ENCODE measurements around the gene GKN2. TPM values are rescaled to one million over a fixed set of nuclear protein-coding genes. Genes with fewer than 3 reads are reported as not detected.

GKN2 gene
- not detected in 2 replicates for polyA plus RNA-seq (2014; cell fraction: cytosol; rRNA removed)
- polyA plus RNA-seq (2014; cell fraction: nucleus; rRNA removed) = not detected in 2 replicates

DNA sequence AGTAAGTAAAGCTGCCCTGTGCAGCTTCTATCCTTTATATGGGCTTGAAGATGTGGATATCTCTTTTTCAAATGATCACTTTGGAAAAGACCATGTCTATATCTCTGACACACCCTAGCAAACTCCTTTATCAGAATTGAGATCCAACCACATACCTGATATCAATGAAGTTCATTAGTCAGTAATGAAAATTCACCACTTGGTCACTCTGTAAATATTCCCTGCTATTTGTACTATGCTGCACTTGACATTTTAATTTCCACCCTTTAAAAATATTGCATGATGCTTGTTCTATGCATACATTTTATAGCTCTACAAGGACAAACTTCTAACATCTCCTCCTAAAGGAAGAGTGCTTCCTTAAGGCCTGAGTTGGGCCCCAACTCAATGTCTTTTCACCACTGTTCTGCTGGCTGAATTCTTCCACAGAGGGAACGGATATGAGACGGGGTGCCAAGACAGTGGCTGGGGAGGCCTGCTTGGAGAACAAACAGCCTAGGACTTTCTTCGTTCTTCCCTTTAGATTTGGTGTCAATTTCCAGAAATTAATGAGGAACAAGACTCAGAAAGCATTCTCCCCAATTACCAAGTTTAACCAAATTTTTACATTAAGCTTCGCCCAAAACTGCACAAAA, at the start of gene GKN2:
GKN2 (minus strand) TSS at position 7 of the 635 bp plus-strand sequence. CDS start 32 bp downstream, outside the sequence.
- no peak for DNase-seq (ENCODE audit: low spot score)

- no peak for DNase-seq (ENCODE audit: low spot score)
These were observed 49.2 kb upstream of the GKN2 start for GRCh38 chr2:69001879-69002278.

GRCh38 chr2:68997401-68997800, 44.7 kb upstream of the GKN2 start:
- DNase-seq (ENCODE audit: low spot score) = no peak

- DNase-seq (ENCODE audit: low spot score) = no peak
These were observed 43.2 kb upstream of the GKN2 start for GRCh38 chr2:68995916-68996315.

- no peak for DNase-seq (ENCODE audit: low spot score)
These were observed 42.2 kb upstream of the GKN2 start for GRCh38 chr2:68994864-68995263.

- DNase-seq (ENCODE audit: low spot score) = no peak
These were observed 41.0 kb upstream of the GKN2 start for GRCh38 chr2:68993660-68994059.

DNA sequence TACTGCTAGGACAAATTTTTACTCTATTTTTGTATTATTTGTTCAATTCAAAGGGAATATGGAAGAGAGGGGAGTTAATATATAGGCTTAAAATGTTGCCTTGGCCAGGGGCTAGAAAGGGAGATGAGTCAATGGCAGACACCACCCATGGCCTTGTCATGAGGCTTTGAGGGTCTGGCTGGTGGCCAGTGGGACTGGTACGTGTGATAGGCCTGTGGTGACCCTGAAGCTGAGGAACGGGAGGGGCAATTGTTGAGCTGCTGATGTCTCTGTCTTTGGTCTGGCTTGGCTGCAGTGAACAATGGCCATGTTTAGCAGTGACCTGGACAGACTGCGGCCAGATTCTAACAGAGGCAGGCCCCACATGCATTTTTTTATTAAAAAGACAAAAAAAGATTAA, 40.2 kb upstream of the GKN2 start:
- DNase-seq (ENCODE audit: low spot score) = no peak

DNA sequence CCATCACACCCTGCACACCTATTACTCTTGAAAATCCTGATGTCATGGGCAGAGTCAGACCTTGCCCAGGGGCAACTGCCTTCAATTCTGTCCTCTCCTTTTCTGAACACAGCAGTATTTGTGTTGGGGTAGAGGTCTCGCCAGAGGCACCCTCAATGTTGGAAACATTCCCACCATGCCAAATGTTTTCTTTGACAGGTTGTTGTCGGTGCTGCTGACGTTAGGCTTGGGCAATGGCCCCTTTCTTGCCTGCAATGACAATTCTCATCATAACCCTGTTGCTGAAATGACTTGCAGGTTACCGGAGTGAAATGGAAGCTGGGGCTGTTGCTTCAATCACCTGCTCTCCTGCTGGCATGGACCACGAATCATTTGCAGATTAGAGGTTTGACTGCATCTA, 39.6 kb upstream of the GKN2 start:
- no peak for DNase-seq (ENCODE audit: low spot score)

GRCh38 chr2:68989035-68989434, 36.3 kb upstream of the GKN2 start:
- DNase-seq (ENCODE audit: low spot score) = no peak

DNA sequence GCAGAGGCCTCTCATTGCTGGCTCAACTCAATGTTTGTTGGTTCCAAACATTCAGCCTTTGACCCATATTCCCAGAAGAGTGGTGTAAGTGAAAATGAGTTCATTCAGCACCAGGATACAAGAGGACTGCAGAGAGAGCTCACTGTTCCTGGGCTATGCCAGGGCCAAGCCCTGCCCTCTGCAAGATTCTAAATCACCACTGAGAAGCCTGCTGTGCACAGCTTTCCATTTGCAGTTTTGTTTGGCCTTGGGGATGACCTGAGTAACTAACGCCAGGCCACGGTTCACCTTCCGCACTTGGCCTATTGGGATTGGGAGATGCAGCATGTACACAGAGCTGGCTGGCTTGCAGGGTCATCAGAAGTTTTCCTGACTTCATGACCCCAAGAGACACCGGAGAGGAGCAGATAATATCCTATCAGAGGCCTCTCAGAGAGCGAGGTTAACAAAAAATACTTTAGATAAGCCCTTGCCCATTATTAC, 34.4 kb upstream of the GKN2 start:
- no peak for DNase-seq (ENCODE audit: low spot score)

GRCh38 chr2:68980956-68981355, 28.3 kb upstream of the GKN2 start:
- DNase-seq (ENCODE audit: low spot score) = no peak

- DNase-seq (ENCODE audit: low spot score) = no peak
These were observed 25.4 kb upstream of the GKN2 start for GRCh38 chr2:68978098-68978497.

DNA sequence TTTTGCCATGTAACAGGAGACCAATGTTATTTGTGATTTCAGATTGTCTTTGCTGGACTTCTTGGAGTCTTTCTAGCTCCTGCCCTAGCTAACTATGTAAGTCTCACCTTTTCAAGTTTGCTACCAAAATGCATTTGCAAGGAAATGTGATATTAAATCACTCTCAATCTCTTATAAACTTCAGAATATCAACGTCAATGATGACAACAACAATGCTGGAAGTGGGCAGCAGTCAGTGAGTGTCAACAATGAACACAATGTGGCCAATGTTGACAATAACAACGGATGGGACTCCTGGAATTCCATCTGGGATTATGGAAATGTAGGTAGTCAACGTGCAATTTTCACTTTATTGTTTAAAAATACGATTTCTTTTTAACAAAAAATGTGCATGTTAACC, 24.8 kb upstream of the GKN2 start:
- DNase-seq (ENCODE audit: low spot score) = no peak

GRCh38 chr2:68975844-68976243, 23.2 kb upstream of the GKN2 start:
- no peak for DNase-seq (ENCODE audit: low spot score)

DNA sequence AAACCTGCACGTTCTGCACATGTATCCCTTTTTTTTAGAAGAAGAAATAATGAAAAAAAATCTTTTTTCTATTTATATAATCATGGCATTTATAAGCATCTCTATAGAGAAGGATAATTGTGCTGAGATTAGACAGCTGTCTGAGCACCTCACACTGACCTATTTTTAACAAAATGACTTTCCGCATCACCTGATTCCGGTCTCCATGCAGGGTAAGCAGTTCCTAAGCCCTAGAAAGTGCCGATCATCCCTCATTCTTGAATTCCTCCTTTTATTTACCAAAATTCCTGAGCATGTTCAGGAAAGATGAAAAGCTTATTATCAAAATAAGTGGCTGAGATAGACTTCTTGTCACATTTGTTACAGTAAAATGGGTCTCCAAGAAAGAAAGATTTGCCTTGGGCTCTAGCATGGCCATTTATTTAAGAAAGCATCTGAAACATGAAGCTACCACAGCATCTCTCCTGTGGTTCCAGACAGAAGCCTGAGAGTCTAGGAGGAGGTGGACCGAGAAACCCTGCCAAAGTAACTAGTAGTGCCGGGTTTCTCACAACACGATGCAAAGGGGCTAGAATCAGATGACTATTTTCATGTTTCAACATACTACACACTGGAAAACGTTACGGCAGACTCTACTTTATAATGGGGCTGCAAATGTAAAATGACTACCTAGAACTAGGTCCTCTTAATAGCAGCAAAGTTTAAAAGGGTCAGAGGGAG, 22.4 kb upstream of the GKN2 start:
- no peak for DNase-seq (ENCODE audit: low spot score)

DNA sequence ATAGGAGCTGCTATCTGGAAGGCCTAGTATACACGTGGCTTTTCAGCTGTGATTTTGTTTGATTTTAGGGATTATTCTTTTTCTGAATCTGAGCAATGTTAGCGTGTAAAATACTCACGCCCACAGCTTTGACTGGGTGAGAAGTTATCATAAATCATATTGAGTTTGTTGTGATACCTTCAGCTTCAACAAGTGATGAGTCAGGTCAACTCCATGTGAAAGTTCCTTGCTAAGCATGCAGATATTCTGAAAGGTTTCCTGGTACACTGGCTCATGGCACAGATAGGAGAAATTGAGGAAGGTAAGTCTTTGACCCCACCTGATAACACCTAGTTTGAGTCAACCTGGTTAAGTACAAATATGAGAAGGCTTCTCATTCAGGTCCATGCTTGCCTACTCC, 21.6 kb upstream of the GKN2 start, which contains the start of gene GKN1:
GKN1 (plus strand) TSS at position 386 of the 400 bp plus-strand sequence. CDS start 42 bp downstream, outside the sequence.
- DNase-seq (ENCODE audit: low spot score) = no peak

- no peak for DNase-seq (ENCODE audit: low spot score)
These were observed 19.0 kb upstream of the GKN2 start for GRCh38 chr2:68971591-68972231.

DNA sequence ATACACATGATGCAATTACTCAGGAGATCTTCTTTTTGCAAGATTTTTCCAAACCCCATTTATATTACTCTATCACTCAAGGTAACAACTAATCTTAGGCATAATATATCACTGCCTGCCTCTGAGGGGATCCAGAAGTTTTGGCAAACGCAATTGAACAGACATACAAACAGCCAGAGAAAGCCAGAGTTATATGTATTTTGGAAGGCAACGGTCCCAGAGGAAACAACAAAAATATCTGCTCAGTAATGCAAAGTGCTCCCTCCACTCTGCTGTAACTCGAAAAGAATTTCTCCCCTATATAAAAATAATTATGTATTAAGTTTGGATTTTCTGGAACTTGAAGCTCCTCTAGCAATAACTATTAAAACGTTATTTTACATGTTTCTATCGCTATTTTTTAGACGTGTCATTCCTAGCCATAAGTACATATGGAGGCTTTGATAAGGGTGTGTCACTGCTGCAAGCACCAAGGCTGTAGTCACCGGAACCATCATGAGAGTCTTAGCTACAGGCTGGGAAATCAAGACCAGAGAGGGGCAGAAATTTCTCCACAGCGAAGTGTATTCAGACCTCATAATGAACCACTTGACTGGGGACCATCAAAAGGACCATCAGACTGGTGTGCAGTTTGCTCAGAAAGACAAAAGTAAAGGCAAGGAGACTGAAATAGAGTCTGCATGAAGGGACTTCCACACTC, 18.0 kb upstream of the GKN2 start:
- DNase-seq (ENCODE audit: low spot score) = no peak

DNA sequence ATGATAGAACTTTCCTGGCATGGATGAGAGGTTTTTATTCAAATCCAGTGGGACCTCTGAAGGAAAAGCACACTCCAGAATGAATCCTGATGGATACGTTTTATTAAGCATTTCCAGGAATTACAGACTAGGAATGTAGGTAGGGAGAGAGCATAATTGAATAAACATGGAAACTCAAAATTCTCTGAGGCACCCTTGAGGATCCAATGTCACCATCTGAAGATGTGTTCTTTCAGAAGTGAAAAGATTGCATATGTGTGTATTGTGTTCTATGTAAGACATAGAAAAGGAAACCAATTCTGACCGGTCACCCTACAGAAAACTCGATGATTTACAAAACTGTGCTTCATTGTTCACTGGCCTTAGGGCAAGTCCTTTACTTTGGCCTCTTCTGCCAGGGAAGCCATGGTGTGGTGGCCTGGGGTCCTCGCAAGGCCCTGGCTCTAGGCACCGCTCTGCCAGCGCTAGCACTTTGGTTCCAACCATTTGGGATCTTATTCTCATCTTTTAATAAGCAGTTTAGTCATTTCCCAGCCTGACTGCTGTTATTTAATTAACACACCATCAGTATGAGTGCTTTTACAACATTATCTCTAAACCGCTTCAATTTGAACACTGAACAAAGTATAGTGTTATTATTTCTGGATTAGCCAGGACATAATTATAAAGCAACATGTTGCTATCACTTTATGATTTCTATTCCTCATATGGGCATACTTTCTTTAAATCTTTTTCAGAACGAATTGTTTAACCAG, 17.2 kb upstream of the GKN2 start:
- no peak for DNase-seq (ENCODE audit: low spot score)

- no peak for DNase-seq (ENCODE audit: low spot score)
These were observed 15.5 kb upstream of the GKN2 start for GRCh38 chr2:68968221-68968620.

GRCh38 chr2:68964282-68964681, 11.6 kb upstream of the GKN2 start:
- DNase-seq (ENCODE audit: low spot score) = no peak

Data from SK-N-DZ (cell line).